Natural killer cell (primary cell): ENCODE results near the gene VOPP1. TPM values are rescaled to one million over a fixed set of nuclear protein-coding genes. Genes with fewer than 3 reads are reported as not detected.

ENCODE experiments used
- ATAC-seq, 3 donors: fragments of 150-1000 bp in 2 of 3; fragments of 200-7000 bp in 1 of 3; cut with Tn5 transposase; 1 replicate in 1 of 3; 2 replicates in 2 of 3; pipeline ENCODE4 v1.10.0; 2021; ENCODE audit warnings: mild to moderate bottlenecking in 2 of 3, moderate library complexity in 2 of 3
- DNase-seq, 2 donors: peaks; one replicate each; pipeline versions ENCODE4 v3.0.0 to v3.0.0-alpha.2; 2013 to 2021; ENCODE audit warnings: mixed read lengths in 1 of 2
- H3K27ac ChIP-seq: one replicate; pipeline ENCODE4 v1.5.1; 2013; ENCODE audit warnings: mild to moderate bottlenecking, low read length
- H3K27me3 ChIP-seq: one replicate; pipeline ENCODE4 v1.6.1; 2013; ENCODE audit warnings: low read length; ENCODE audit not compliant: control insufficient read depth, insufficient read depth
- H3K36me3 ChIP-seq: one replicate; pipeline ENCODE4 v1.6.1; 2013; ENCODE audit warnings: low read length; ENCODE audit not compliant: control insufficient read depth, insufficient read depth
- H3K4me1 ChIP-seq: one replicate; pipeline ENCODE4 v1.6.1; 2013; ENCODE audit warnings: low read length; ENCODE audit not compliant: control insufficient read depth, insufficient read depth
- H3K4me3 ChIP-seq: one replicate; pipeline ENCODE4 v1.5.1; 2013; ENCODE audit warnings: low read length
- H3K9me3 ChIP-seq: one replicate; pipeline ENCODE4 v1.6.1; 2013; ENCODE audit warnings: low read length; ENCODE audit not compliant: control insufficient read depth, insufficient read depth
- H3K27ac Mint-ChIP-seq, 2 donors: one replicate each; pipeline ENCODE4 v1.8.0; 2022; ENCODE audit warnings: mild to moderate bottlenecking in 2 of 2, mixed read lengths in 2 of 2, moderate library complexity in 1 of 2
- H3K27me3 Mint-ChIP-seq, 2 donors: one replicate each; pipeline ENCODE4 v1.8.0; 2022; ENCODE audit warnings: low read depth in 2 of 2, mixed read lengths in 2 of 2
- H3K36me3 Mint-ChIP-seq: one replicate; pipeline ENCODE4 v1.8.0; 2022; ENCODE audit warnings: mixed read lengths
- H3K4me1 Mint-ChIP-seq, 2 donors: one replicate each; pipeline ENCODE4 v1.8.0; 2022; ENCODE audit warnings: mixed read lengths in 2 of 2
- H3K4me3 Mint-ChIP-seq: one replicate; pipeline ENCODE4 v1.8.0; 2022; ENCODE audit warnings: mild to moderate bottlenecking, moderate library complexity, mixed read lengths
- H3K9me3 Mint-ChIP-seq, 2 donors: one replicate each; pipeline ENCODE4 v1.8.0; 2022; ENCODE audit warnings: mixed read lengths in 2 of 2
- WGBS: methylation state at CpG from one replicate; pipeline ENCODE4 v1.1.7; 2013; ENCODE audit warnings: missing lambda C conversion rate; ENCODE audit not compliant: insufficient coverage; 5-methylcytosine and 5-hydroxymethylcytosine counted together
- intact Hi-C: fragments of 100-400 bp; cut with micrococcal nuclease; formaldehyde crosslinking; loops from one replicate; pipeline ENCODE4 v1.14.2; 2022
- total RNA-seq, 4 donors: library from RNA; stranded (reverse); fragments of 120-200 nt in 1 of 4; gene quantifications; one replicate each; pipeline versions ENCODE4 v1.2.3 to v1.2.4, GENCODE V29; 2013 to 2022
- TF ChIP-seq, protein P1 (sequence below): fragments of 200-600 bp; IDR thresholded peaks from one replicate; pipeline ENCODE4 v1.8.0; 2022; ENCODE audit warnings: antibody characterized with exemption

VOPP1 gene
- total RNA-seq, 3 donors from 2014 or later (not counting 1 experiment from before 2014, with no cell fraction given): 79.3 to 115 (median 110) TPM

DNA sequence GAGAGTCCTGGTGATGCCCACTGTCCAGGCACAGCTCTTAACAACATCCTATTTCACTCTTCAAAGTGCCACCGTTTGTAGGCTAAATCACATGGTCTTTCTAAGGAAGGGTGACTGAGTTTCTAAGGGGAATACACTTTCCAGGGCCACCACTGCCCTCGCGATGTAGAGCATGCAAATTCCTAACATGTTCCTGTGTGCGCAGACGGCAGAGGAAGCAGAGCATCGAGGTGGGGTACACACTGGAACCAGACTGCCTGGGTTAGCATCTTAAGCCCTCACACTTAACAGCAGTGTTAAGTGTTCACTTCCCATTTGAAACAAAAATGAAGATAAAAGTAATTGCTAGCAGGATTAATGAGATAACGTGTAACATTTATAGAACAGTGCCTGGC, 3.0 kb downstream of the VOPP1 start:
- H3K4me1 Mint-ChIP-seq: peaks cover 82 to 85% of the 10 kb centered on the region in 2 donors
- TF ChIP-seq, protein P1, sequence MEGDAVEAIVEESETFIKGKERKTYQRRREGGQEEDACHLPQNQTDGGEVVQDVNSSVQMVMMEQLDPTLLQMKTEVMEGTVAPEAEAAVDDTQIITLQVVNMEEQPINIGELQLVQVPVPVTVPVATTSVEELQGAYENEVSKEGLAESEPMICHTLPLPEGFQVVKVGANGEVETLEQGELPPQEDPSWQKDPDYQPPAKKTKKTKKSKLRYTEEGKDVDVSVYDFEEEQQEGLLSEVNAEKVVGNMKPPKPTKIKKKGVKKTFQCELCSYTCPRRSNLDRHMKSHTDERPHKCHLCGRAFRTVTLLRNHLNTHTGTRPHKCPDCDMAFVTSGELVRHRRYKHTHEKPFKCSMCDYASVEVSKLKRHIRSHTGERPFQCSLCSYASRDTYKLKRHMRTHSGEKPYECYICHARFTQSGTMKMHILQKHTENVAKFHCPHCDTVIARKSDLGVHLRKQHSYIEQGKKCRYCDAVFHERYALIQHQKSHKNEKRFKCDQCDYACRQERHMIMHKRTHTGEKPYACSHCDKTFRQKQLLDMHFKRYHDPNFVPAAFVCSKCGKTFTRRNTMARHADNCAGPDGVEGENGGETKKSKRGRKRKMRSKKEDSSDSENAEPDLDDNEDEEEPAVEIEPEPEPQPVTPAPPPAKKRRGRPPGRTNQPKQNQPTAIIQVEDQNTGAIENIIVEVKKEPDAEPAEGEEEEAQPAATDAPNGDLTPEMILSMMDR: no peak
- ATAC-seq: peak; percentile 22 to 52 (median 35)
- H3K4me3 Mint-ChIP-seq: peak overlapping the region; percentile 93
- peak overlapping the region; percentile 87 to 89 for H3K27ac Mint-ChIP-seq
- H3K36me3 Mint-ChIP-seq: no peaks in the 10 kb centered on the region
- Histone ChIP-seq H3K36me3 (no peaks in the 10 kb centered on the region), H3K27me3 (no peaks in the 10 kb centered on the region), H3K9me3 (no peaks in the 10 kb centered on the region), H3K27ac (peak overlapping the region; percentile 80), H3K4me1 (peaks cover 72% of the 10 kb centered on the region), H3K4me3 (no peak overlapping the region)
- DNase-seq: peak in 1 of 2 donors; percentile 33
- WGBS: 12% methylated on average over 7 of the region's 7 CpGs
- intact Hi-C loops: loop anchor here (1.0 kb wide), 2 partner anchors 35 to 71 kb away; no protein-coding TSS in a partner anchor
- no peaks in the 10 kb centered on the region for H3K27me3 Mint-ChIP-seq
- no peaks in the 10 kb centered on the region for H3K9me3 Mint-ChIP-seq

DNA sequence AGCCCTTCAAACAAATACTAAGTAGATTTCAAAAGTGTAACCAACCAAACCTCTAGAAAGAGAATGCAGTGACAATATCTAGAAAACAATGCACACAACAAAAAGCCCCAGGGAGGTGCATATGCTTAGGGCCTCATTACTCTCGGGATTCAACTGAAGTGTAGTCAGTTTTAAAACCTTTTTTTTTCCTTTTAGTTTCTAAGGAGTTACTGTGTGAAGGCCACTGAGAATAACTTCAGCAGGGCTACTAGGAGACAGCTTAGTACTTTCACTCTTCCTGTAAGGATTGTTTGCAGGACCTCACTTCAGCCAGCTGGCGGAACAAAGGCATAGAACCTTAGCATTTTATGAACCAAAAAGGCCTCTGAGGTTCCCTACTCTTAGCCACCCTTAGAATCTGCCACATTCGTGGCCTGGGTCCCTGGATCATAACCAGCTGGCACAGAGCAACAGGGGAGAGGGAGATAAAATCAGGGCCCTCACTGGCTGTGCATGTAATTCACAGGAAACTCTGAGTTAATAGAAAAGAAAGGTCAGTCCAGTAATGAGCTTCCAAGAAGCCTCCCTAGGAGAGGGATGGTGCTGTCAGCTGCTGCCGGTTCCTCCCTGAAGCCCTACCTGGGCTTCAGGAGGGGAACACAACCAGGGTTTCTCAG, 3.6 kb downstream of the VOPP1 start:
- Mint-ChIP-seq H3K27me3 (no peaks in the 10 kb centered on the region), H3K4me3 (peak overlapping the region; percentile 93)

DNA sequence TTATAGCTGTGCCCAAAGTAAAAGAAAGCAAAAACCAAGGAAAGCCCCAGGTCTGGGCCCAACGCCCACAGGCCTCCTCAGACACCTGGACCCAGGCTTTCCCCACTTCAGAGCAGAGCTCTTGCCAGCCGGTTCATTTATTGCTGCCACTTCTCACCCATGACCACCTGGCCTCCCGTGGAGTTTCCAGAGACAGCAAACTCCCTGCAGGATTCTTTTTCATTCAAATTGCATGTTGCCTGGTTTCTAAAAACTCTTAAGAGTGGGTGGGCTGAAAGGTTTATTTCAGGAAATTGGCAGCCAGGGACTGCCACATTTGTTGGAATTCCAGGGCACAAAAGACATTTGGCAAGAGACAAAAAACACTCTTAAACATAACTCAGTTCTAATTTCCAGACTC, 4.7 kb downstream of the VOPP1 start:
- TF ChIP-seq, protein P1: no peak
- Histone ChIP-seq H3K36me3 (no peaks in the 10 kb centered on the region), H3K4me1 (peaks cover 55% of the 10 kb centered on the region), H3K9me3 (no peaks in the 10 kb centered on the region), H3K27ac (no peak overlapping the region), H3K27me3 (no peaks in the 10 kb centered on the region), H3K4me3 (no peak overlapping the region)
- Mint-ChIP-seq H3K4me3 (peak overlapping the region; percentile 42), H3K4me1 (peaks cover 75 to 78% of the 10 kb centered on the region in 2 donors), H3K27me3 (no peaks in the 10 kb centered on the region), H3K27ac (peak overlapping the region; percentile 87 to 89), H3K9me3 (no peaks in the 10 kb centered on the region), H3K36me3 (no peaks in the 10 kb centered on the region)
- DNase-seq (peak in 1 of 2 donors; percentile 22), ATAC-seq (no peak)
- intact Hi-C loops: no loop called here
- 26% methylated on average over 3 of the region's 3 CpGs for WGBS

More for the DNA sequence above, 3.6 kb downstream of the VOPP1 start:
- no peak for ATAC-seq
- no peaks in the 10 kb centered on the region for H3K9me3 ChIP-seq
- H3K4me3 ChIP-seq: no peak overlapping the region
- peaks cover 66% of the 10 kb centered on the region for H3K4me1 ChIP-seq
- H3K36me3 Mint-ChIP-seq: no peaks in the 10 kb centered on the region
- WGBS: 55% methylated on average over 3 of the region's 4 CpGs
- no peaks in the 10 kb centered on the region for H3K27me3 ChIP-seq
- H3K9me3 Mint-ChIP-seq: no peaks in the 10 kb centered on the region
- TF ChIP-seq, protein P1: no peak
- H3K4me1 Mint-ChIP-seq: peaks cover 82 to 85% of the 10 kb centered on the region in 2 donors
- intact Hi-C loops: loop anchor here (1.0 kb wide), 2 partner anchors 34 to 70 kb away; no protein-coding TSS in a partner anchor
- DNase-seq: no peak
- H3K27ac ChIP-seq: peak overlapping the region; percentile 80
- H3K27ac Mint-ChIP-seq: peak overlapping the region; percentile 87 to 89
- H3K36me3 ChIP-seq: no peaks in the 10 kb centered on the region
